CD4-positive, alpha-beta memory T cell (primary cell): Measurements from ENCODE around the gene CCR1. TPM values are rescaled to one million over a fixed set of nuclear protein-coding genes. Genes with fewer than 3 reads are reported as not detected.
"Not testable (repeated sequence)": the region's sequence is repeated elsewhere in the genome, so short reads cannot be mapped to it uniquely, and the experiment has no call there.

Source experiments
- CTCF ChIA-PET: fragments of 350-600 bp; sonication (Branson Sonifier 250); formaldehyde crosslinking; loops from one replicate; lab custom pipeline; 2021; ENCODE audit warnings: inconsistent platforms; ENCODE audit not compliant: partially characterized antibody; lab: Charles Lee
- POLR2A ChIA-PET: fragments of 350-600 bp; sonication (Branson Sonifier 250); formaldehyde crosslinking; loops from one replicate; lab custom pipeline; 2021; ENCODE audit not compliant: partially characterized antibody; lab: Charles Lee
- DNase-seq, 5 donors: peaks; one replicate each; pipeline versions ENCODE4 v3.0.0 to v3.0.0-alpha.2; 2020 to 2022; ENCODE audit warnings: mixed read lengths in 1 of 5
- H3K27ac ChIP-seq: one replicate; pipeline ENCODE4 v1.7.0; 2013; ENCODE audit warnings: low read depth, low read length
- H3K27me3 ChIP-seq: 2 replicates; pipeline ENCODE4 v1.7.0; 2013; ENCODE audit warnings: mild to moderate bottlenecking, low read length, moderate library complexity; ENCODE audit not compliant: insufficient read depth
- H3K36me3 ChIP-seq: 2 replicates; pipeline ENCODE4 v1.7.0; 2013; ENCODE audit warnings: mild to moderate bottlenecking, low read length, moderate library complexity; ENCODE audit not compliant: insufficient read depth
- H3K4me1 ChIP-seq: 2 replicates; pipeline ENCODE4 v1.7.0; 2013; ENCODE audit warnings: mild to moderate bottlenecking, low read length, moderate library complexity; ENCODE audit not compliant: insufficient read depth
- H3K4me3 ChIP-seq, 2 donors: one replicate each; pipeline ENCODE4 v1.7.0; 2013; ENCODE audit warnings: low read length in 2 of 2, mild to moderate bottlenecking in 1 of 2
- H3K9me3 ChIP-seq, 2 donors: one replicate each; pipeline ENCODE4 v1.7.0; 2013; ENCODE audit warnings: low read length in 2 of 2, control low read depth in 1 of 2; ENCODE audit not compliant: control insufficient read depth in 1 of 2
- H3K27ac Mint-ChIP-seq, 7 donors: one replicate each; pipeline ENCODE4 v1.8.0; 2020 to 2021; ENCODE audit warnings: mixed read lengths in 7 of 7, mild to moderate bottlenecking in 6 of 7, inconsistent platforms in 3 of 7, moderate library complexity in 3 of 7
- H3K27me3 Mint-ChIP-seq, 2 donors: one replicate each; pipeline ENCODE4 v1.8.0; 2020 to 2021; ENCODE audit warnings: mixed read lengths in 2 of 2
- H3K36me3 Mint-ChIP-seq, 2 donors: one replicate each; pipeline ENCODE4 v1.8.0; 2020 to 2021; ENCODE audit warnings: mixed read lengths in 2 of 2, inconsistent platforms in 1 of 2, mild to moderate bottlenecking in 1 of 2
- H3K4me1 Mint-ChIP-seq, 4 donors: one replicate each; pipeline ENCODE4 v1.8.0; 2020 to 2021; ENCODE audit warnings: mixed read lengths in 4 of 4, mild to moderate bottlenecking in 1 of 4
- H3K4me3 Mint-ChIP-seq, 8 donors: one replicate each; pipeline ENCODE4 v1.8.0; 2020 to 2021; ENCODE audit warnings: mixed read lengths in 8 of 8, mild to moderate bottlenecking in 7 of 8, moderate library complexity in 6 of 8, inconsistent platforms in 3 of 8
- H3K9me3 Mint-ChIP-seq, 8 donors: one replicate each; pipeline ENCODE4 v1.8.0; 2020 to 2021; ENCODE audit warnings: mixed read lengths in 8 of 8, mild to moderate bottlenecking in 5 of 8, inconsistent platforms in 3 of 8, moderate library complexity in 1 of 8
- intact Hi-C: fragments of 100-400 bp; cut with micrococcal nuclease; formaldehyde crosslinking; loops from one replicate; pipeline ENCODE4 v1.15.1; 2023
- polyA plus RNA-seq, 2 donors: library from polyadenylated mRNA; unstranded; fragments of 300-500 nt; fragmentation: Illumina TruSeq; gene quantifications; one replicate each; pipeline ENCODE4 v1.2.3, GENCODE V29; 2021
- total RNA-seq, 2 experiments: library from RNA; stranded (reverse); gene quantifications; one replicate each; pipeline ENCODE4 v1.2.3, GENCODE V29; 2021

CCR1 gene
- total and polyA plus RNA-seq, 4 experiments from 2014 or later, result 0.07 to 2.0 (median 0.71) TPM

- H3K4me1 Mint-ChIP-seq, result peaks cover 13 to 26% (median 21%) of the 10 kb centered on the region in 4 donors
- peaks cover 38% of the 10 kb centered on the region for H3K4me1 ChIP-seq
- H3K4me3 ChIP-seq, result no peak overlapping the region
- no peaks in the 10 kb centered on the region for H3K36me3 Mint-ChIP-seq
- H3K4me3 Mint-ChIP-seq, result no peak overlapping the region
- CTCF ChIA-PET, result no interaction called here
- no peaks in the 10 kb centered on the region for H3K27me3 Mint-ChIP-seq
- H3K36me3 ChIP-seq, result no peaks in the 10 kb centered on the region
- H3K9me3 Mint-ChIP-seq, result no peaks in the 10 kb centered on the region
- no peaks in the 10 kb centered on the region for H3K9me3 ChIP-seq
- H3K27me3 ChIP-seq, result no peaks in the 10 kb centered on the region
- POLR2A ChIA-PET, result no interaction called here
- intact Hi-C loops, result no loop called here
- H3K27ac Mint-ChIP-seq, result no peak overlapping the region
- DNase-seq, result no peak
- H3K27ac ChIP-seq, result no peak overlapping the region
Measured at GRCh38 chr3:46212101-46212500, 4.0 kb upstream of the CCR1 start.

GRCh38 chr3:46209746-46210470 lies 1.8 kb upstream of the CCR1 start:
- ChIA-PET POLR2A (no interaction called here), CTCF (interaction anchor here (3.6 kb wide), 1 partner anchor 160 kb away, joined by 24 read pairs; the partner anchor contains the start of gene CCR5)
- Histone ChIP-seq H3K36me3 (no peaks in the 10 kb centered on the region), H3K4me3 (no peak overlapping the region), H3K27ac (no peak overlapping the region), H3K27me3 (no peaks in the 10 kb centered on the region), H3K4me1 (peaks cover 42% of the 10 kb centered on the region), H3K9me3 (no peaks in the 10 kb centered on the region)
- Mint-ChIP-seq H3K4me3 (no peak overlapping the region), H3K27ac (peak overlapping the region in 3 of 7 donors; percentile 9 to 75 (median 69)), H3K27me3 (no peaks in the 10 kb centered on the region), H3K36me3 (no peaks in the 10 kb centered on the region), H3K9me3 (no peaks in the 10 kb centered on the region), H3K4me1 (peaks cover 16 to 44% (median 26%) of the 10 kb centered on the region in 4 donors)
- DNase-seq, result no peak
- intact Hi-C loops, result no loop called here

- Mint-ChIP-seq H3K9me3 (no peaks in the 10 kb centered on the region), H3K36me3 (no peaks in the 10 kb centered on the region), H3K4me1 (peaks cover 16 to 46% (median 26%) of the 10 kb centered on the region in 4 donors), H3K27ac (peak overlapping the region in 4 of 7 donors; percentile 3 to 86 (median 64)), H3K4me3 (peak overlapping the region in 1 of 8 donors; percentile 36), H3K27me3 (no peaks in the 10 kb centered on the region)
- H3K4me1 ChIP-seq, result peaks cover 39% of the 10 kb centered on the region
- H3K36me3 ChIP-seq, result no peaks in the 10 kb centered on the region
- H3K9me3 ChIP-seq, result no peaks in the 10 kb centered on the region
- H3K27ac ChIP-seq, result no peak overlapping the region
- CTCF ChIA-PET, result interaction anchor here (1.1 to 3.6 kb wide), 3 partner anchors 10 to 161 kb away, joined by 3 to 24 read pairs (median 4); partner anchors contain the start of gene CCR5
- POLR2A ChIA-PET, result interaction anchor here (1.2 kb wide), 1 partner anchor 160 kb away, joined by 3 read pairs; no protein-coding TSS in a partner anchor
- H3K4me3 ChIP-seq, result no peak overlapping the region
- intact Hi-C loops, result no loop called here
- no peaks in the 10 kb centered on the region for H3K27me3 ChIP-seq
- DNase-seq, result no peak
Measured at GRCh38 chr3:46209053-46209452, 940 bp upstream of the CCR1 start.

- Mint-ChIP-seq H3K4me3 (peak overlapping the region in 5 of 8 donors; percentile 29 to 58 (median 45)), H3K4me1 (peaks cover 16 to 46% (median 26%) of the 10 kb centered on the region in 4 donors), H3K27ac (peak overlapping the region in 5 of 7 donors; percentile 29 to 91 (median 63))
- H3K9me3 ChIP-seq, H3K27me3 Mint-ChIP-seq, intact Hi-C loops, H3K36me3 Mint-ChIP-seq, H3K9me3 Mint-ChIP-seq, H3K4me3 ChIP-seq, H3K27me3 ChIP-seq, H3K36me3 ChIP-seq, DNase-seq, H3K27ac ChIP-seq: not testable (repeated sequence)
- peaks cover 24% of the 10 kb centered on the region for H3K4me1 ChIP-seq
- CTCF ChIA-PET, result interaction anchor here (0.8 to 3.6 kb wide), 5 partner anchors 8 to 269 kb away, joined by 3 to 24 read pairs (median 4); partner anchors contain the start of gene CCR5
- POLR2A ChIA-PET, result interaction anchor here (1.1 to 1.3 kb wide), 3 partner anchors 110 to 162 kb away, joined by 3 to 5 read pairs (median 3); no protein-coding TSS in a partner anchor
Measured at GRCh38 chr3:46207514-46207913, 599 bp downstream of the CCR1 start.

- no peak for DNase-seq
- Mint-ChIP-seq H3K27me3 (no peaks in the 10 kb centered on the region), H3K4me3 (peak overlapping the region in 1 of 8 donors; percentile 12), H3K4me1 (peaks cover 16 to 46% (median 26%) of the 10 kb centered on the region in 4 donors), H3K9me3 (no peaks in the 10 kb centered on the region), H3K27ac (no peak overlapping the region), H3K36me3 (no peaks in the 10 kb centered on the region)
- POLR2A ChIA-PET, result no interaction called here
- intact Hi-C loops, result no loop called here
- Histone ChIP-seq H3K9me3 (no peaks in the 10 kb centered on the region), H3K36me3 (no peaks in the 10 kb centered on the region), H3K27me3 (no peaks in the 10 kb centered on the region), H3K4me1 (peaks cover 23% of the 10 kb centered on the region), H3K27ac (no peak overlapping the region), H3K4me3 (no peak overlapping the region)
- CTCF ChIA-PET, result interaction anchor here (1.1 to 3.6 kb wide), 3 partner anchors 7 to 163 kb away, joined by 3 to 24 read pairs (median 6); partner anchors contain the start of gene CCR5
Measured at GRCh38 chr3:46206282-46207015, 1.7 kb downstream of the CCR1 start.

- H3K4me3 ChIP-seq, result no peak overlapping the region
- no peaks in the 10 kb centered on the region for H3K9me3 ChIP-seq
- peaks cover 23% of the 10 kb centered on the region for H3K4me1 ChIP-seq
- no peak for DNase-seq
- Mint-ChIP-seq H3K9me3 (no peaks in the 10 kb centered on the region), H3K4me3 (peak overlapping the region in 3 of 8 donors; percentile 7 to 63 (median 21)), H3K27me3 (no peaks in the 10 kb centered on the region), H3K27ac (peak overlapping the region in 3 of 7 donors; percentile 38 to 85 (median 48)), H3K4me1 (peaks cover 16 to 46% (median 26%) of the 10 kb centered on the region in 4 donors), H3K36me3 (no peaks in the 10 kb centered on the region)
- no peaks in the 10 kb centered on the region for H3K36me3 ChIP-seq
- H3K27ac ChIP-seq, result no peak overlapping the region
- ChIA-PET CTCF (interaction anchor here (1.4 kb wide), 1 partner anchor 8 kb away, joined by 6 read pairs; no protein-coding TSS in a partner anchor), POLR2A (no interaction called here)
- no peaks in the 10 kb centered on the region for H3K27me3 ChIP-seq
- intact Hi-C loops, result no loop called here
Measured at GRCh38 chr3:46205286-46205960, 2.7 kb downstream of the CCR1 start.
